HUES64 (cell line): ENCODE data around the gene PCBD1.

Source experiments
- H3K27ac ChIP-seq: 2 replicates; pipeline ENCODE4 v1.7.0; 2013; ENCODE audit warnings: low read depth, low read length, inconsistent platforms
- H3K27me3 ChIP-seq: 2 replicates; pipeline ENCODE4 v1.6.1; 2013; ENCODE audit warnings: mild to moderate bottlenecking, low read length; ENCODE audit not compliant: insufficient read depth
- H3K36me3 ChIP-seq: 2 replicates; pipeline ENCODE4 v1.6.1; 2013; ENCODE audit warnings: mild to moderate bottlenecking, low read length; ENCODE audit not compliant: insufficient read depth
- H3K4me1 ChIP-seq: 2 replicates; pipeline ENCODE4 v1.6.1; 2013; ENCODE audit warnings: mild to moderate bottlenecking, low read length, moderate library complexity; ENCODE audit not compliant: insufficient read depth
- H3K4me3 ChIP-seq: 2 replicates; pipeline ENCODE4 v1.5.1; 2013; ENCODE audit warnings: mild to moderate bottlenecking, low read length, moderate library complexity
- H3K9ac ChIP-seq: 2 replicates; pipeline ENCODE4 v1.6.1; 2013; ENCODE audit warnings: mild to moderate bottlenecking, low read depth, low read length
- H3K9me3 ChIP-seq: 2 replicates; pipeline ENCODE4 v1.6.1; 2013; ENCODE audit warnings: low read depth, low read length; ENCODE audit not compliant: insufficient read depth
- WGBS: fragments of 150-250, 120-280 bp; methylation state at CpG from one replicate; pipeline ENCODE4 v1.1.7; 2013; ENCODE audit warnings: missing lambda C conversion rate; 5-methylcytosine and 5-hydroxymethylcytosine counted together

Gene PCBD1

DNA sequence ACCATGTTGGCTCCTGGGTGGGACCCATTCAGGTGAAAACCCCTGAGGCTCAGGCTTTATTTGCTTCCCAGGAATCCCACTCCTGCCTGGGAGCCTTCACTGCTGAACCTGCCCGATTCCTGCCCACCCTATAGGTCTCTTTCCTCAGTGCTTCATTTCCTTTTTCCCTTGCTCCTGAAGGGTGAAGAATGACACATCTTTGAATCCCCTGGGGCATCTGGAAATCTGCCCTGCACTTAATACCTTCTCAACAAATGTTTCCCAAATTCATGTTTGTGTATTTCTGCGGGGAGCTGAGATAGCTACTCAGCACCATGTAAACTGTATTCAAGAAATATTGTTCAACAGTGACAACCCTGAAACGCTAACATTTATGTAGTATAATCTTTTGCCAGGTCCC, 10.3 kb upstream of the PCBD1 start:
- H3K27ac ChIP-seq = no peak overlapping the region
- no peaks in the 10 kb centered on the region for H3K36me3 ChIP-seq
- H3K4me3 ChIP-seq = no peak overlapping the region
- H3K27me3 ChIP-seq = no peaks in the 10 kb centered on the region
- H3K9me3 ChIP-seq = no peaks in the 10 kb centered on the region
- WGBS = 96% methylated on average over 3 of the region's 3 CpGs
- no peak overlapping the region for H3K9ac ChIP-seq
- no peaks in the 10 kb centered on the region for H3K4me1 ChIP-seq

DNA sequence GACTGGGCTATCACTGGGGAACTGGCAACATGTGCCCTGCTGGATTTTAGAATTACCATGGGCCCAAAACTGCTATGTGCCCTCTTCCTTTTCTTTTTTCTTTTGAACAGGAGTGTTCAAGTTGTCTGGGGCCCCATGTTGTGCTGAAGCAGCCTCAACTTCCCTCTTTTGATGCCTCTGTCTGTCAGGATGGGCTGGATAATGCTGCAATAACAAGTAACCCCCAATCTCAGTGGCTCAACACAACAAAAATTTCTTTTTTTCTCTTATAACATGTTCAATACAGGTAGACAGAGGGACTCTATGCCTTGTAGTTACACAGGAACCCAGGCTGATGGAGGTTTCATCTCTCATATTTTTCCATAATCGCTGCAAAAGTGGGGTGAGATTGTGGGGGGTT, 8.2 kb upstream of the PCBD1 start:
- no peak overlapping the region for H3K27ac ChIP-seq
- H3K4me3 ChIP-seq = no peak overlapping the region
- no peaks in the 10 kb centered on the region for H3K27me3 ChIP-seq
- peaks cover 6% of the 10 kb centered on the region; the same call in 1 of the 2 replicates for H3K4me1 ChIP-seq
- no peaks in the 10 kb centered on the region for H3K36me3 ChIP-seq
- WGBS = 96% methylated on average over 1 of the region's 1 CpG
- no peak overlapping the region for H3K9ac ChIP-seq
- H3K9me3 ChIP-seq = no peaks in the 10 kb centered on the region

GRCh38 chr10:70894416-70894815, 6.1 kb upstream of the PCBD1 start:
- Histone ChIP-seq H3K4me3 (no peak overlapping the region), H3K36me3 (no peaks in the 10 kb centered on the region), H3K9ac (no peak overlapping the region), H3K27me3 (no peaks in the 10 kb centered on the region), H3K4me1 (peaks cover 6% of the 10 kb centered on the region; the same call in 1 of the 2 replicates), H3K27ac (no peak overlapping the region), H3K9me3 (no peaks in the 10 kb centered on the region)
- 89% methylated on average over 2 of the region's 2 CpGs for WGBS

DNA sequence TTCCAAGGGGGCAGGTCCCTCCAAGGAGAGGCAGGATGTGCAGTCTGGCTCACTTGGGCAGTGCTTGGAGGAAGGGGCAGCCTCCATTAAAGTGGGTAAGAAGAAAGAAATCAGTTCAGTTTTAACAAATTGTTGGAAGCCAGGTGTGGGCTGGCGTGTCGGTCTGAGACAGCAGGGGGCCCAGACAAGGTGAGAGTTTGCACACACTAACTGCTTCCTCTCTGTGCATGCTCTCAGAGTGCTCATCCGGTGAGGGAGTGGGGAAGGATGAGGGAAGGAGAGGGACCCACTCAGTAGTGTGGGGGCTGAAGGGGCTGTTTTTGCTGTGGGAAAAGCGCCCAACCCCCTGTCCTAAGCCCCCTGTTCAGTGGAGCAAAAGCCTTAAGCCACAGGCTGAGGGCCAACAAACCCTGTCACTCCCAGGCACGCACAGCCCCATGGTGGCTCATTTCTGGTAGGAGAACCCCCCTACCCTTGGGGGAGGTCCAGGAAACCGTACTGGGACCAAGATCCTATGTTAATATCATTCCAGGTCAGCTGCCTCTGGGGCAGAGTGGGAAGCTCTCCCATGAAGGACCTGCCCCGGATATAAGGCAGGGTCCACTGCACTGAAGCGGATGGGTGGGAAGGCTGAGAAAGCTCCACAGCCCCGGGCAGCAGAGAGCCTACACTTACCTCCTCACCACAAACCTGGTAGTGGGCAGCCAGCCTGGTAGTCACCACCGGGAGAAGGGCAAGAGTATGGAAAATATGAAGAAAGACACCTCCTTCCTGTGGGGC, 5.1 kb upstream of the PCBD1 start:
- Histone ChIP-seq H3K4me3 (no peak overlapping the region), H3K27me3 (no peaks in the 10 kb centered on the region), H3K9ac (no peak overlapping the region), H3K9me3 (no peaks in the 10 kb centered on the region), H3K27ac (no peak overlapping the region), H3K36me3 (no peaks in the 10 kb centered on the region), H3K4me1 (peaks cover 10% of the 10 kb centered on the region)
- 84% methylated on average over 10 of the region's 10 CpGs for WGBS

DNA sequence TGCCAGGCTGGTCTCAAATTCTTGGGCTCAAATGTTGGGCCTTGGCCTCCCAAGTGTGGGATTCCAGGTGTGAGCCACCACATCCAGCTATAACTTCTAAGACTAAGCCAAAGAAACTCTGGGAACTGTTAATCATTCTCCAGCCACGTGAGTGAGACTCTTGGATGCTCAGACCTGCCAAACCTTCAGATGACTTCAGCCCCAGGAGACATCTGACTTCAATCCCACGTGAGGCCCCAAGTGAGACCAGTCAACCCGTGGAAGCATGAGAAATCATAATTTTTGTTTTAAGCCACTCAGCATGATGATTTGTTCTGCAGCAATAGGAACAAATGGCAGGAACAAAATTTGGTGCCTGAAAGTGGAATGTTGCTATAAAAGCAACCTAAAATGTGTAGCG, 4.3 kb upstream of the PCBD1 start:
- Histone ChIP-seq H3K4me3 (no peak overlapping the region), H3K9me3 (no peaks in the 10 kb centered on the region), H3K27me3 (no peaks in the 10 kb centered on the region), H3K27ac (no peak overlapping the region), H3K9ac (no peak overlapping the region), H3K36me3 (no peaks in the 10 kb centered on the region), H3K4me1 (peaks cover 10% of the 10 kb centered on the region)
- 93% methylated on average over 4 of the region's 4 CpGs for WGBS

DNA sequence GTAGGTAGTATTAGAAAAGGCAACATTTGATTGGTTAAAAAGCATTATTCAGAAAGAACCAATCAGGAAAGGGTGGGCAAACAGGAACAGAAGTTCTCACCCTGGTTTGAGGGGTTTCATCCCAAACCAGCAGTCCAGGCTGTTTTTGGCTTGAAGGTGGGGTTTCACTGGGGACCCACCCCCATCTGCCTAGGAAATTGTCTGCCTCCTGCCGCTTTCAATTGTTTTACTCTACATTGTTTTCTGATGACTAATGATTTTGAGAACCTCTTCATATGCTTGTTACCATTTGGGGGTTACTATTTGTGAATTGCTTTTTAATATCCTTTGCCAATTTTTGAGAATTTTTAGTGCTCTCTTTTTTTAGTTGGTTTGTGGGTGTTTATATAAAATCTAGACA, 3.3 kb upstream of the PCBD1 start:
- no peak overlapping the region for H3K27ac ChIP-seq
- H3K9ac ChIP-seq = no peak overlapping the region
- H3K4me3 ChIP-seq = no peak overlapping the region
- H3K9me3 ChIP-seq = no peaks in the 10 kb centered on the region
- H3K27me3 ChIP-seq = no peaks in the 10 kb centered on the region
- H3K4me1 ChIP-seq = peaks cover 19% of the 10 kb centered on the region
- no peaks in the 10 kb centered on the region for H3K36me3 ChIP-seq
- no CpG with 5 or more reads among the region's 1 CpG for WGBS

GRCh38 chr10:70890917-70891431, 2.6 kb upstream of the PCBD1 start:
- whole genome bisulfite sequencing = 74% methylated on average over 7 of the region's 7 CpGs
- Histone ChIP-seq H3K36me3 (0 out of 2 replicates have a peak, but pooled peaks cover 3% of the 10 kb centered on the region), H3K9me3 (no peaks in the 10 kb centered on the region), H3K4me1 (peaks cover 19% of the 10 kb centered on the region), H3K9ac (no peak overlapping the region), H3K27me3 (no peaks in the 10 kb centered on the region), H3K27ac (no peak overlapping the region), H3K4me3 (no peak overlapping the region)

DNA sequence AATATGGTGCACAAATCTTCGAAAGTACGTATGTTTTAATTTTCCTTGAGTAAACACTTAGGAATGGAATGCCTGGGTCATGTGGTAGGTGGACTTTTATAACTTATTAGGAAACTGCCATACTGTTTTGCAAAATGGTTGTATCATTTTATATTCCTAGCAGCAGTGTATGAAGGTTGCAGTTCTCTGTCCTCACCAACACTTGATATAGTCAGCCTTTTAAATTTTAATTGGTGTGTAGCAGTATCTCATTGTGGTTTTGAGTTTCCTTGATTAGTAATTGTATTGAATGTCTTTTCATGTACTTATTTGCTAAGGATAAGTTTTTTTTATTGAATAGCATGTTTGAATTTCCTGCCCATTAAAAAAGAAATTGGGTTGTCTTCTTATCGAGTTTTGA, 926 bp upstream of the PCBD1 start:
- WGBS = 97% methylated on average over 3 of the region's 3 CpGs

GRCh38 chr10:70886921-70887665, 1.3 kb downstream of the PCBD1 start:
- Histone ChIP-seq H3K27me3 (no peaks in the 10 kb centered on the region), H3K9ac (peak overlapping the region; percentile 80; the same call in 1 of the 2 replicates), H3K27ac (0 out of 2 replicates have a peak overlapping the region, but pooled peaks have one; percentile 40), H3K36me3 (peaks cover 33% of the 10 kb centered on the region), H3K4me3 (peak overlapping the region; percentile 95), H3K4me1 (peaks cover 13% of the 10 kb centered on the region), H3K9me3 (no peaks in the 10 kb centered on the region)
- WGBS = 50% methylated on average over 12 of the region's 12 CpGs

More for the DNA sequence above, 926 bp upstream of the PCBD1 start:
- Histone ChIP-seq H3K4me1 (peaks cover 19% of the 10 kb centered on the region), H3K9me3 (no peaks in the 10 kb centered on the region), H3K27ac (no peak overlapping the region), H3K9ac (no peak overlapping the region), H3K36me3 (peaks cover 16% of the 10 kb centered on the region), H3K4me3 (no peak overlapping the region), H3K27me3 (no peaks in the 10 kb centered on the region)

DNA sequence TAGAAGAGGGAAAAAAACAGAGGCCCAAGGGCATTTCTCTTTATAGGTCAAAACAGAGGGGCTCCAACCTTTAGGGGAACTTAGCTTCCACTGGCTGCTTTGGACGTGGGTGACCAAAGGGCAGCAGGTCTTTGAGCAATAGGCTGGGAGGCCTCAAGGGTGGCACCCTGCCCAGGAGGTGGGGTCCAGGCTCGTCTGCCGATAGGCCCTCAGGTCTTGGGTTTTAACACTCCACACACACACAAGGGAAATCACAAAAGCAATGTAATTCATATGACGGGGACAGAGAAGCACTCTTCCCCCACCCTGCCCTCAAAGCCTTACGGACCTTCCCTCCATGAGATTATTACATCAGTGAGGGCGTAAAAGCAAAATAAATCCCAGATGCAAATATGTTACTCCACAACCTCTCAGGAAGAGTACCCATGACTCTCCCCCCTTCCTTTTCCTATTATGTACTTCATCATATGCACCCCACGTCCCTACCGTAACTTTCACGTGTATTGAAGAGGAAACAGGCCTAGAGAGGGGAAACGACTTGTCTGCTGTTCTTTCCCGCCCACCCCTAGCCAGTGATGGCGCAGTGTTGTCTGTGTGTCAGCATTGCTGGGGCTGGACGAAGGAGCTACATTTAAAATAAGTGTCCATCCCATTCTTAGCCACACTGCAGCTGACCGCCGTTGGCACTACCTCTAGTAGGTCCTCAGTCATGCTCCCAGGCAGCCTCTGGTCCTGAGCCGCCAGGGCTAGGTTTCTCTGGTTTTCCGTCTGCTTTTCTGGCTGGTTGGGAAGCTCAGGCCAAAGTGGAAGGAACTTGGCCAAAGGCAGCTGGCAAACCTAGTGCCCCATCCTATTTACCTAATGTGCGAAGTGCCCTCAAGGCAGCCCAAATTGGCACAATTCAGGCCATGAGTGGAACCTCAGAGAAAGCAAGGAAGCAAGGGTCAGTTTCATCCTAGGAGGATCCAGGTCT, 2.1 kb downstream of the PCBD1 start:
- H3K4me1 ChIP-seq = peaks cover 13% of the 10 kb centered on the region
- 94% methylated on average over 18 of the region's 18 CpGs for WGBS
- H3K4me3 ChIP-seq = no peak overlapping the region
- no peaks in the 10 kb centered on the region for H3K27me3 ChIP-seq
- no peaks in the 10 kb centered on the region for H3K9me3 ChIP-seq
- H3K36me3 ChIP-seq = peaks cover 38% of the 10 kb centered on the region
- no peak overlapping the region for H3K27ac ChIP-seq
- H3K9ac ChIP-seq = no peak overlapping the region
